Measurements from ENCODE around the gene INTS7. TPM values are rescaled to one million over a fixed set of nuclear protein-coding genes. Genes with fewer than 3 reads are reported as not detected.

The INTS7 gene
- total RNA-seq, 2 experiments from 2014 or later: 2.9 to 3.2 TPM

DNA sequence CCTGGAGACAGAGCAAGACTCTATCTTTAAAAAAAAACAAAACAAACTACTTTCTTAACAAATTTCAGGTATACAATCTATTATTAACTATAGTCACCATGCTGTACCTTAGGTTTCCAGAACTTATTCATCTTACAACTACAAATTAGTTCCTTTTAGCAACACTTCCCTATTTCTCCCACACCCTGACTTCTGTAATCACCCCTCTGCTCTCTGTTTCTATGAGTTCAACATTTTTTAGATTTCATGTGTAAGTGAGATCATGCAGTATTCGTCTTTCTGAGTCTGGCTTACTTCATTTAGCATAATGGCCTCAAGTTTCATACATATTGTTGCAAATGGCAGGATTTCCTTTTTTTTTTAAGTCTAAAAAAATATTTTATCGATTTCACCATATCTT, 126.9 kb downstream of the INTS7 start:
- Histone ChIP-seq H3K27ac (ENCODE audit: low read depth in 1 of 2, low read length in 2 of 2) (no peak overlapping the region), H3K4me3 (ENCODE audit: low read length) (no peak overlapping the region), H3K27me3 (ENCODE audit: control insufficient read depth in 1 of 2, insufficient read depth in 2 of 2, low read length in 2 of 2) (no peaks in the 10 kb centered on the region), H3K9me3 (ENCODE audit: control insufficient read depth in 1 of 2, insufficient read depth in 1 of 2, low read length in 2 of 2) (peaks cover 0 to 15% of the 10 kb centered on the region in 2 experiments), H3K36me3 (ENCODE audit: insufficient read depth, low read length) (no peaks in the 10 kb centered on the region), H3K4me1 (ENCODE audit: insufficient read depth, low read length) (no peaks in the 10 kb centered on the region)
- POLR2A ChIA-PET: no interaction called here
- intact Hi-C loops (cut with DNase I, micrococcal nuclease): no loop called here
- no peak for ATAC-seq (ENCODE audit: poor library complexity)
- H3K27me3 Mint-ChIP-seq: peaks cover 10% of the 10 kb centered on the region
- no peak overlapping the region for H3K4me3 Mint-ChIP-seq
- no peaks in the 10 kb centered on the region for H3K4me1 Mint-ChIP-seq (ENCODE audit: low read depth)
- CTCF ChIA-PET: no interaction called here
- no peaks in the 10 kb centered on the region for H3K9me3 Mint-ChIP-seq
- TF ChIP-seq, protein P1, sequence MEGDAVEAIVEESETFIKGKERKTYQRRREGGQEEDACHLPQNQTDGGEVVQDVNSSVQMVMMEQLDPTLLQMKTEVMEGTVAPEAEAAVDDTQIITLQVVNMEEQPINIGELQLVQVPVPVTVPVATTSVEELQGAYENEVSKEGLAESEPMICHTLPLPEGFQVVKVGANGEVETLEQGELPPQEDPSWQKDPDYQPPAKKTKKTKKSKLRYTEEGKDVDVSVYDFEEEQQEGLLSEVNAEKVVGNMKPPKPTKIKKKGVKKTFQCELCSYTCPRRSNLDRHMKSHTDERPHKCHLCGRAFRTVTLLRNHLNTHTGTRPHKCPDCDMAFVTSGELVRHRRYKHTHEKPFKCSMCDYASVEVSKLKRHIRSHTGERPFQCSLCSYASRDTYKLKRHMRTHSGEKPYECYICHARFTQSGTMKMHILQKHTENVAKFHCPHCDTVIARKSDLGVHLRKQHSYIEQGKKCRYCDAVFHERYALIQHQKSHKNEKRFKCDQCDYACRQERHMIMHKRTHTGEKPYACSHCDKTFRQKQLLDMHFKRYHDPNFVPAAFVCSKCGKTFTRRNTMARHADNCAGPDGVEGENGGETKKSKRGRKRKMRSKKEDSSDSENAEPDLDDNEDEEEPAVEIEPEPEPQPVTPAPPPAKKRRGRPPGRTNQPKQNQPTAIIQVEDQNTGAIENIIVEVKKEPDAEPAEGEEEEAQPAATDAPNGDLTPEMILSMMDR (IDR thresholded peaks at IDR 0.05): no peak
- no peaks in the 10 kb centered on the region for H3K36me3 Mint-ChIP-seq (ENCODE audit: low read depth)
- peak in 1 of 14 experiments; percentile 17 for DNase-seq
- H3K27ac Mint-ChIP-seq: no peak overlapping the region

DNA sequence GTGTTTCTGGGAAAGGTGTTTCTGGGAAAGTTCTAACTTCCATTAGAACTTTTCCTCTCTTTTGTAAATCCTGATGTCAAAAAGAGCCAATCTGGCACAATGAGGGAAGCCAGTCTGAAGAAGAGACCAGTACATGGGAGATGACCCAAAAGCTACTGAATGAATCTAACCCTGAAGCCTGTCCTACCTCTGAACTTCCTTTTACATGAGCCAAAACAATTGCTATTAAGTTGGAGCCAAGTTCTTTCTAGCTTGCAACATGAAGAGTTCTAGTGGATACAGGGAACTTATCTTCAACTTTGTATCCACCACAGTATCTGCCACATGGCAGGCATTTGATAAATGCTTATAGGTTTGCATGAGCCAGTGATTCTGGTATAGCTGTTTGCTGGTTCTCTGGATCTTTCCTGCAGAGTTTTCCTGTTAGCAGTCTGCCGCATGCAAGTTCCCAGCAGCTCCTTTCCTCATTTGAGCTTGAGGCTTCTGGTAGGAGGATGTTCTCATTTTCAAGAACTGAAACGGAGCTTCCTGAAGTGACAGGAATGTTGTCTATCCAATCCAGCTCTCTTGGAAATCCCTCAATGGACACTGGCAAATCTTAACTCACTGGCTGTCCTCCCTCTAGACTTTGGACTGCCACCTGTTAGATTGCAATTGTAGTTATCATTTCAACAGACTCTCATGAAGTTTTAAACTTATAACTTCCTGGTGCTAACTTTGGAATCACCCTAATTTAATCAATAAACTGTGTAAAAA, 131.7 kb downstream of the INTS7 start:
- Mint-ChIP-seq H3K4me1 (ENCODE audit: low read depth) (no peaks in the 10 kb centered on the region), H3K27me3 (no peaks in the 10 kb centered on the region), H3K9me3 (no peaks in the 10 kb centered on the region), H3K36me3 (ENCODE audit: low read depth) (no peaks in the 10 kb centered on the region), H3K27ac (no peak overlapping the region), H3K4me3 (no peak overlapping the region)
- Histone ChIP-seq H3K27ac (ENCODE audit: low read depth in 1 of 2, low read length in 2 of 2) (no peak overlapping the region), H3K9me3 (ENCODE audit: control insufficient read depth in 1 of 2, insufficient read depth in 1 of 2, low read length in 2 of 2) (peaks cover 0 to 14% of the 10 kb centered on the region in 2 experiments), H3K36me3 (ENCODE audit: insufficient read depth, low read length) (no peaks in the 10 kb centered on the region), H3K4me3 (ENCODE audit: low read length) (no peak overlapping the region), H3K4me1 (ENCODE audit: insufficient read depth, low read length) (no peaks in the 10 kb centered on the region), H3K27me3 (ENCODE audit: control insufficient read depth in 1 of 2, insufficient read depth in 2 of 2, low read length in 2 of 2) (peaks cover 0 to 2% of the 10 kb centered on the region in 2 experiments)
- intact Hi-C loops (cut with DNase I, micrococcal nuclease): no loop called here
- ChIA-PET CTCF (no interaction called here), POLR2A (no interaction called here)
- TF ChIP-seq, protein P1 (IDR thresholded peaks at IDR 0.05): no peak
- ATAC-seq (ENCODE audit: poor library complexity) (no peak), DNase-seq (no peak)

DNA sequence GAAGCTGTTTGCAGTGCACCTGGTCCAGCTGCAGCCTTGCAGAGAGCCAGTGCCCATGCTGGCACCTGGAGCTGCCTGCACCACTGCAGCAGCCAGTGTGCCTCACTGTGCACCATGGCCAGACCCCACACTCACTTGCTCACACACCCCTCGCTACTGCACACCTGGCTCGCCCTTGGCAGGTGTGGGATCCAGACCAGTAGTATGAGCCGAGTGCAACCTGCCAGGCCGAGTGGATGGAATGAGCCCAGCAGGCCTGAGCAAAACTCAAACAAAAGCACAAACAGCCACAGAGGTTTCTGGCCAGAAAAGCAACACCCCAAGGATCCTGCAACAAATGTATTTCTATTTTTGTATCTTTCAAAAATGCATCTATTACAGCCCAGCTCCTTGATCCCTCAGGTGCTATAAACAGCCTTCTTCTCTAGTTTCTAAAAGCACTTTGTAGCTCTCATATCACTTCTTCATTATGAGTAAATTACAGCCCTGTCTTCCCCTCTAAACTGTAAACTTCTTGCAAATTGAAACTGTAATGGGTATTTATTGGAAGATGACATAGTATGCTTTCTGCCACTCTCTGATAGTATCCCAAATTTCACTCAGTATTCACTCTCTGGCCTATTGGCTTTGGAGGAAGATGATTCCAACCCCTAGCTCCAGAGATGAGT, 132.6 kb downstream of the INTS7 start:
- ATAC-seq (ENCODE audit: poor library complexity): no peak
- no peaks in the 10 kb centered on the region for H3K4me1 ChIP-seq (ENCODE audit: insufficient read depth, low read length)

More for the DNA sequence above, 132.6 kb downstream of the INTS7 start:
- Mint-ChIP-seq H3K9me3 (no peaks in the 10 kb centered on the region), H3K27ac (no peak overlapping the region), H3K27me3 (no peaks in the 10 kb centered on the region), H3K4me1 (ENCODE audit: low read depth) (no peaks in the 10 kb centered on the region), H3K4me3 (no peak overlapping the region), H3K36me3 (ENCODE audit: low read depth) (no peaks in the 10 kb centered on the region)
- intact Hi-C loops (cut with DNase I, micrococcal nuclease): no loop called here
- Histone ChIP-seq H3K9me3 (ENCODE audit: control insufficient read depth in 1 of 2, insufficient read depth in 1 of 2, low read length in 2 of 2) (peaks cover 0 to 14% of the 10 kb centered on the region in 2 experiments), H3K27me3 (ENCODE audit: control insufficient read depth in 1 of 2, insufficient read depth in 2 of 2, low read length in 2 of 2) (peaks cover 0 to 2% of the 10 kb centered on the region in 2 experiments), H3K27ac (ENCODE audit: low read depth in 1 of 2, low read length in 2 of 2) (no peak overlapping the region), H3K4me3 (ENCODE audit: low read length) (no peak overlapping the region), H3K36me3 (ENCODE audit: insufficient read depth, low read length) (no peaks in the 10 kb centered on the region)
- TF ChIP-seq, protein P1 (IDR thresholded peaks at IDR 0.05): no peak
- CTCF ChIA-PET: no interaction called here
- POLR2A ChIA-PET: no interaction called here
- DNase-seq: no peak

Measured in CD4-positive, alpha-beta T cell (primary cell).